ENCODE data around the gene TRIOBP. TPM values are rescaled to one million over a fixed set of nuclear protein-coding genes. Genes with fewer than 3 reads are reported as not detected.
A peak's percentile ranks its signal among the peaks of the same experiment; 100 is the strongest.

The TRIOBP gene
- total and polyA plus RNA-seq, 2 of the 13 experiments (the other 11 are each of a cell fraction or from before 2014, with no cell fraction given), result 6.1 to 15.4 TPM

- TF ChIP-seq ZBTB7A (CRISPR knock-in tag; IDR thresholded peaks at IDR 0.05), result peak; percentile 75
- no peak for TF ChIP-seq ZNF3 (CRISPR knock-in tag; IDR thresholded peaks at IDR 0.05)
- no peak for TF ChIP-seq AGO1 (IDR thresholded peaks at IDR 0.05; ENCODE audit: low read depth, low read length, poor library complexity, severe bottlenecking)
- no peak for TF ChIP-seq ZBTB8A (CRISPR knock-in tag; IDR thresholded peaks at IDR 0.05; ENCODE audit: borderline replicate concordance, low read depth)
- TF ChIP-seq, protein P1, sequence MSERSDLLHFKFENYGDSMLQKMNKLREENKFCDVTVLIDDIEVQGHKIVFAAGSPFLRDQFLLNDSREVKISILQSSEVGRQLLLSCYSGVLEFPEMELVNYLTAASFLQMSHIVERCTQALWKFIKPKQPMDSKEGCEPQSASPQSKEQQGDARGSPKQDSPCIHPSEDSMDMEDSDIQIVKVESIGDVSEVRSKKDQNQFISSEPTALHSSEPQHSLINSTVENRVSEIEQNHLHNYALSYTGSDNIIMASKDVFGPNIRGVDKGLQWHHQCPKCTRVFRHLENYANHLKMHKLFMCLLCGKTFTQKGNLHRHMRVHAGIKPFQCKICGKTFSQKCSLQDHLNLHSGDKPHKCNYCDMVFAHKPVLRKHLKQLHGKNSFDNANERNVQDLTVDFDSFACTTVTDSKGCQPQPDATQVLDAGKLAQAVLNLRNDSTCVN (CRISPR knock-in tag; IDR thresholded peaks at IDR 0.05; ENCODE audit: borderline replicate concordance), result no peak
- TF ChIP-seq ZNF660 (CRISPR knock-in tag; IDR thresholded peaks at IDR 0.05; ENCODE audit: borderline replicate concordance, low read depth), result no peak
- peak; percentile 48; the same call in 1 of the 2 replicates for TF ChIP-seq SP4 (CRISPR knock-in tag; IDR thresholded peaks at IDR 0.05)
- TF ChIP-seq ZMYM2 (CRISPR knock-in tag; IDR thresholded peaks at IDR 0.05), result no peak
- peak; percentile 47; the same call in 1 of the 2 replicates for TF ChIP-seq FOXJ3 (CRISPR knock-in tag; IDR thresholded peaks at IDR 0.05; ENCODE audit: borderline replicate concordance)
- TF ChIP-seq, protein P2, sequence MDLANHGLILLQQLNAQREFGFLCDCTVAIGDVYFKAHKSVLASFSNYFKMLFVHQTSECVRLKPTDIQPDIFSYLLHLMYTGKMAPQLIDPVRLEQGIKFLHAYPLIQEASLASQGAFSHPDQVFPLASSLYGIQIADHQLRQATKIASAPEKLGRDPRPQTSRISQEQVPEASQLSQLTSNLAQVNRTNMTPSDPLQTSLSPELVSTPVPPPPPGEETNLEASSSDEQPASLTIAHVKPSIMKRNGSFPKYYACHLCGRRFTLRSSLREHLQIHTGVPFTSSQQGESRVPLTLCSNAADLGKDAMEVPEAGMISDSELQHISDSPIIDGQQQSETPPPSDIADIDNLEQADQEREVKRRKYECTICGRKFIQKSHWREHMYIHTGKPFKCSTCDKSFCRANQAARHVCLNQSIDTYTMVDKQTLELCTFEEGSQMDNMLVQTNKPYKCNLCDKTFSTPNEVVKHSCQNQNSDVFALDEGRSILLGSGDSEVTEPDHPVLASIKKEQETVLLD (CRISPR knock-in tag; IDR thresholded peaks at IDR 0.05; ENCODE audit: low read depth), result no peak
- peak; percentile 60 for TF ChIP-seq ZMYM4 (CRISPR knock-in tag; IDR thresholded peaks at IDR 0.05)
- TF ChIP-seq, protein P3, sequence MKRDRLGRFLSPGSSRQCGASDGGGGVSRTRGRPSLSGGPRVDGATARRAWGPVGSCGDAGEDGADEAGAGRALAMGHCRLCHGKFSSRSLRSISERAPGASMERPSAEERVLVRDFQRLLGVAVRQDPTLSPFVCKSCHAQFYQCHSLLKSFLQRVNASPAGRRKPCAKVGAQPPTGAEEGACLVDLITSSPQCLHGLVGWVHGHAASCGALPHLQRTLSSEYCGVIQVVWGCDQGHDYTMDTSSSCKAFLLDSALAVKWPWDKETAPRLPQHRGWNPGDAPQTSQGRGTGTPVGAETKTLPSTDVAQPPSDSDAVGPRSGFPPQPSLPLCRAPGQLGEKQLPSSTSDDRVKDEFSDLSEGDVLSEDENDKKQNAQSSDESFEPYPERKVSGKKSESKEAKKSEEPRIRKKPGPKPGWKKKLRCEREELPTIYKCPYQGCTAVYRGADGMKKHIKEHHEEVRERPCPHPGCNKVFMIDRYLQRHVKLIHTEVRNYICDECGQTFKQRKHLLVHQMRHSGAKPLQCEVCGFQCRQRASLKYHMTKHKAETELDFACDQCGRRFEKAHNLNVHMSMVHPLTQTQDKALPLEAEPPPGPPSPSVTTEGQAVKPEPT (CRISPR knock-in tag; IDR thresholded peaks at IDR 0.05; ENCODE audit: low read depth), result no peak
- TF ChIP-seq, protein P4, sequence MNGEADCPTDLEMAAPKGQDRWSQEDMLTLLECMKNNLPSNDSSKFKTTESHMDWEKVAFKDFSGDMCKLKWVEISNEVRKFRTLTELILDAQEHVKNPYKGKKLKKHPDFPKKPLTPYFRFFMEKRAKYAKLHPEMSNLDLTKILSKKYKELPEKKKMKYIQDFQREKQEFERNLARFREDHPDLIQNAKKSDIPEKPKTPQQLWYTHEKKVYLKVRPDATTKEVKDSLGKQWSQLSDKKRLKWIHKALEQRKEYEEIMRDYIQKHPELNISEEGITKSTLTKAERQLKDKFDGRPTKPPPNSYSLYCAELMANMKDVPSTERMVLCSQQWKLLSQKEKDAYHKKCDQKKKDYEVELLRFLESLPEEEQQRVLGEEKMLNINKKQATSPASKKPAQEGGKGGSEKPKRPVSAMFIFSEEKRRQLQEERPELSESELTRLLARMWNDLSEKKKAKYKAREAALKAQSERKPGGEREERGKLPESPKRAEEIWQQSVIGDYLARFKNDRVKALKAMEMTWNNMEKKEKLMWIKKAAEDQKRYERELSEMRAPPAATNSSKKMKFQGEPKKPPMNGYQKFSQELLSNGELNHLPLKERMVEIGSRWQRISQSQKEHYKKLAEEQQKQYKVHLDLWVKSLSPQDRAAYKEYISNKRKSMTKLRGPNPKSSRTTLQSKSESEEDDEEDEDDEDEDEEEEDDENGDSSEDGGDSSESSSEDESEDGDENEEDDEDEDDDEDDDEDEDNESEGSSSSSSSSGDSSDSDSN (CRISPR knock-in tag; IDR thresholded peaks at IDR 0.05), result peak; percentile 98
- peak; percentile 59 for TF ChIP-seq ETV5 (CRISPR knock-in tag; IDR thresholded peaks at IDR 0.05; ENCODE audit: borderline replicate concordance)
- no peak for TF ChIP-seq ATM (IDR thresholded peaks at IDR 0.05; ENCODE audit: borderline replicate concordance)
- no peak for TF ChIP-seq MAFG (CRISPR knock-in tag; IDR thresholded peaks at IDR 0.05)
- TF ChIP-seq SRSF9 (IDR thresholded peaks at IDR 0.05; ENCODE audit: borderline replicate concordance, insufficient read depth, low read depth, low read length, poor library complexity, severe bottlenecking), result no peak
- 0 out of 2 replicates have a peak, but pooled peaks have one; percentile 29 for TF ChIP-seq ATF6 (CRISPR knock-in tag; conservative IDR thresholded peaks at IDR 0.05)
- TF ChIP-seq ASH2L (IDR thresholded peaks at IDR 0.05; ENCODE audit: insufficient read length, low read depth, low read length), result no peak
Measured at GRCh38 chr22:37804881-37805809, 108.3 kb downstream of the TRIOBP start (continued).
